IMR-90 (cell line): ENCODE data around the gene KPTN. TPM values are rescaled to one million over a fixed set of nuclear protein-coding genes. Genes with fewer than 3 reads are reported as not detected.
A peak's percentile ranks its signal among the peaks of the same experiment; 100 is the strongest.

Experiments used
- ATAC-seq: fragments of 200-7000 bp; cut with Tn5 transposase; 2 replicates; pipeline ENCODE4 v1.9.1; 2020; ENCODE audit warnings: low read depth, mild to moderate bottlenecking, moderate library complexity
- BruUV-seq: library from RNA; stranded (reverse); fragments of 400-500 nt; replicated peaks from 2 replicates; lab custom pipeline; 2021; lab: Mats Ljungman, UMichigan
- CTCF ChIA-PET: fragments of 300-600 bp; formaldehyde crosslinking; extraction: SDS; loops from one replicate; lab custom pipeline; 2021; ENCODE audit warnings: antibody characterized with exemption; lab: Yijun Ruan, JAX
- POLR2A ChIA-PET: fragments of 300-600 bp; sonication (Branson Sonifier 250); formaldehyde crosslinking; loops from one replicate; lab custom pipeline; 2022; ENCODE audit warnings: antibody characterized with exemption; ENCODE audit not compliant: unreplicated experiment; lab: Charles Lee
- DNase-seq: peaks from one replicate; pipeline ENCODE4 v3.0.0; 2013
- H2AFZ ChIP-seq: replicated peaks from 2 replicates; pipeline ENCODE3; 2013; ENCODE audit warnings: low read length, mild to moderate bottlenecking; ENCODE audit not compliant: poor library complexity
- H2AK5ac ChIP-seq: 2 replicates; pipeline ENCODE4 v1.6.1; 2013; ENCODE audit warnings: low read depth, low read length, inconsistent platforms
- H2AK9ac ChIP-seq: replicated peaks from 2 replicates; pipeline ENCODE3; 2013; ENCODE audit warnings: mild to moderate bottlenecking, low read depth, low read length, moderate library complexity; ENCODE audit not compliant: poor library complexity
- H2BK120ac ChIP-seq: 2 replicates; pipeline ENCODE4 v1.6.1; 2013; ENCODE audit warnings: low read depth, low read length, inconsistent platforms
- H2BK15ac ChIP-seq: 3 replicates; pipeline ENCODE4 v1.6.1; 2013; ENCODE audit warnings: low read depth, low read length, inconsistent platforms
- H2BK20ac ChIP-seq: 2 replicates; pipeline ENCODE4 v1.6.1; 2013; ENCODE audit warnings: low read depth, mild to moderate bottlenecking, inconsistent platforms, low read length, moderate library complexity
- H2BK5ac ChIP-seq: 2 replicates; pipeline ENCODE4 v1.6.1; 2013; ENCODE audit warnings: mild to moderate bottlenecking, low read depth, low read length, inconsistent platforms; ENCODE audit not compliant: poor library complexity, severe bottlenecking
- H3K14ac ChIP-seq: replicated peaks from 2 replicates; pipeline ENCODE4 v1.6.1; 2013; ENCODE audit warnings: low read depth, low read length, inconsistent platforms
- H3K18ac ChIP-seq: 2 replicates; pipeline ENCODE4 v1.6.1; 2013; ENCODE audit warnings: low read depth, low read length, control low read depth
- H3K23ac ChIP-seq: 2 replicates; pipeline ENCODE4 v1.6.1; 2013; ENCODE audit warnings: low read depth, low read length, inconsistent platforms
- H3K27ac ChIP-seq: 2 replicates; pipeline ENCODE4 v1.5.1; 2013; ENCODE audit warnings: mild to moderate bottlenecking, control low read depth, low read length; ENCODE audit not compliant: insufficient read depth
- H3K27me3 ChIP-seq: 2 replicates; pipeline ENCODE4 v1.6.1; 2013; ENCODE audit warnings: low read length; ENCODE audit not compliant: control insufficient read depth, insufficient read depth
- H3K36me3 ChIP-seq: 2 replicates; pipeline ENCODE4 v1.6.1; 2013; ENCODE audit warnings: low read length, mixed read lengths; ENCODE audit not compliant: control insufficient read depth, insufficient read depth
- H3K4ac ChIP-seq: 2 replicates; pipeline ENCODE4 v1.6.1; 2013; ENCODE audit warnings: low read depth, low read length, inconsistent platforms
- H3K4me1 ChIP-seq: 2 replicates; pipeline ENCODE4 v1.6.1; 2013; ENCODE audit warnings: low read length, mixed read lengths; ENCODE audit not compliant: control insufficient read depth, insufficient read depth
- H3K4me2 ChIP-seq: 2 replicates; pipeline ENCODE4 v1.6.1; 2013; ENCODE audit warnings: low read depth, mild to moderate bottlenecking, control low read depth, low read length, moderate library complexity
- H3K4me3 ChIP-seq: 2 replicates; pipeline ENCODE4 v1.5.1; 2013; ENCODE audit warnings: low read depth, mild to moderate bottlenecking, control low read depth, low read length, moderate library complexity; ENCODE audit not compliant: insufficient read depth
- H3K56ac ChIP-seq: 2 replicates; pipeline ENCODE4 v1.6.1; 2013; ENCODE audit warnings: low read length, inconsistent platforms; ENCODE audit not compliant: insufficient read depth; ENCODE audit errors: extremely low read depth
- H3K79me1 ChIP-seq, 2 experiments: 2 replicates each; pipeline ENCODE4 v1.6.1; 2013; ENCODE audit warnings: low read length in 2 of 2, inconsistent platforms in 1 of 2, low read depth in 1 of 2
- H3K9ac ChIP-seq: 2 replicates; pipeline ENCODE4 v1.6.1; 2013; ENCODE audit warnings: low read depth, low read length, control low read depth
- H3K9me1 ChIP-seq: 2 replicates; pipeline ENCODE4 v1.6.1; 2013; ENCODE audit warnings: low read length, inconsistent platforms; ENCODE audit not compliant: insufficient read depth
- H3K9me3 ChIP-seq: 2 replicates; pipeline ENCODE4 v1.6.1; 2013; ENCODE audit warnings: low read length; ENCODE audit not compliant: control insufficient read depth, insufficient read depth
- H4K20me1 ChIP-seq: 2 replicates; pipeline ENCODE4 v1.6.1; 2013; ENCODE audit warnings: low read length, inconsistent platforms; ENCODE audit not compliant: insufficient read depth
- H4K5ac ChIP-seq: 2 replicates; pipeline ENCODE4 v1.6.1; 2013; ENCODE audit warnings: mild to moderate bottlenecking, low read depth, low read length, control low read depth
- H4K8ac ChIP-seq, 2 experiments: 2 replicates each; pipeline ENCODE4 v1.6.1; 2013; ENCODE audit warnings: low read depth in 2 of 2, low read length in 2 of 2, control low read depth in 1 of 2, inconsistent platforms in 1 of 2
- H4K91ac ChIP-seq: 2 replicates; pipeline ENCODE4 v1.6.1; 2013; ENCODE audit warnings: low read depth, low read length, inconsistent platforms; ENCODE audit not compliant: insufficient read depth
- RCOR1 ChIP-seq: IDR thresholded peaks from 2 replicates; pipeline ENCODE4 v1.6.1; 2012; ENCODE audit warnings: mild to moderate bottlenecking, low read length, improper control_type of control experiment; ENCODE audit not compliant: insufficient replicate concordance
- WGBS, 2 experiments: methylation state at CpG; one replicate each; pipeline versions ENCODE4 v1.1.5 to v1.1.7; 2013; ENCODE audit warnings: missing lambda C conversion rate in 2 of 2; ENCODE audit not compliant: insufficient read length in 1 of 2; ENCODE audit errors: extremely low coverage in 2 of 2; 5-methylcytosine and 5-hydroxymethylcytosine counted together
- dilution Hi-C: fragments of 300-500 bp; cut with HindIII; formaldehyde crosslinking; loops from one replicate; pipeline ENCODE4 v1.14.3; 2018; ENCODE audit warnings: low sequenced_read_pairs; ENCODE audit not compliant: unreplicated experiment
- in situ Hi-C: fragments of 300-500 bp; cut with MboI; formaldehyde crosslinking; loops from 3 replicates; pipeline ENCODE4 v1.14.3; 2019; ENCODE audit warnings: low sequenced_read_pairs, inconsistent platforms, mixed read lengths
- intact Hi-C: fragments of 100-400 bp; cut with micrococcal nuclease; formaldehyde crosslinking; loops from 2 replicates; pipeline ENCODE4 v1.10.0; 2022
- polyA plus RNA-seq, 3 experiments: library from polyadenylated mRNA; depleted of rRNA; stranded (reverse); fragments of >200 nt; gene quantifications; 2 replicates each; pipeline ENCODE4 v1.2.3, GENCODE V29; 2012; ENCODE audit warnings: low replicate concordance in 1 of 3
- total RNA-seq: library from RNA; depleted of rRNA; stranded (reverse); fragments of >200 nt; gene quantifications from 2 replicates; pipeline ENCODE4 v1.2.3, GENCODE V29; 2012

Gene KPTN
- total and polyA plus RNA-seq, 2 of the 4 experiments (the other 2 are of a cell fraction): 4.1 to 15.4 TPM

GRCh38 chr19:47512948-47513319, 28.9 kb upstream of the KPTN start:
- ATAC-seq (no peak), DNase-seq (no peak)
- Histone ChIP-seq H3K4me1 (peaks cover 18% of the 10 kb centered on the region), H3K9me3 (no peaks in the 10 kb centered on the region), H3K4me3 (no peak overlapping the region), H4K5ac (no peak overlapping the region; the same call in 1 of the 2 replicates), H4K20me1 (peaks cover 55% of the 10 kb centered on the region), H3K27me3 (no peaks in the 10 kb centered on the region), H2BK15ac (no peak overlapping the region), H3K79me1 (peaks cover 34 to 72% of the 10 kb centered on the region in 2 experiments), H3K14ac (0 out of 2 replicates have a peak overlapping the region, but pooled peaks have one; percentile 37), H2BK5ac (no peak overlapping the region), H3K9me1 (peaks cover 25% of the 10 kb centered on the region), H2AFZ (no peak overlapping the region), H3K27ac (peak overlapping the region; percentile 66; the same call in 1 of the 2 replicates), H4K8ac (peak overlapping the region in 1 of 2 experiments; percentile 51; a peak in 1 of 4 replicates), H2BK120ac (no peak overlapping the region), H2AK5ac (no peak overlapping the region; the same call in 1 of the 2 replicates), H3K9ac (peak overlapping the region; percentile 32; the same call in 1 of the 2 replicates), H4K91ac (no peak overlapping the region), H3K4me2 (peak overlapping the region; percentile 77), H3K23ac (peak overlapping the region; percentile 89; the same call in 1 of the 2 replicates), H2BK20ac (no peak overlapping the region), H3K4ac (peak overlapping the region; percentile 25; the same call in 1 of the 2 replicates), H3K36me3 (no peaks in the 10 kb centered on the region; the same call in 1 of the 2 replicates), H3K18ac (no peak overlapping the region), H3K56ac (no peak overlapping the region), H2AK9ac (peak overlapping the region; percentile 79)
- ChIA-PET POLR2A (no interaction called here), CTCF (no interaction called here)
- intact Hi-C loops: loop anchor here (10.0 kb wide), 1 partner anchor 152 kb away; no protein-coding TSS in a partner anchor
- no TSS peak for BruUV-seq
- dilution Hi-C loops: no loop called here
- WGBS, 2 experiments: 55% methylated on average over 4 of the region's 8 CpGs; no CpG with 5 or more reads in 1 of the 2 experiments
- no peak for TF ChIP-seq RCOR1
- in situ Hi-C loops: no loop called here
